Hypothalamus (tissue), 51 donors: ENCODE measurements around the gene ODF2L.

Source experiments
- DNase-seq, 51 donors: peaks; one replicate each; lab custom pipeline; 2025; lab: John Stamatoyannopoulos, UW

The ODF2L gene

DNA sequence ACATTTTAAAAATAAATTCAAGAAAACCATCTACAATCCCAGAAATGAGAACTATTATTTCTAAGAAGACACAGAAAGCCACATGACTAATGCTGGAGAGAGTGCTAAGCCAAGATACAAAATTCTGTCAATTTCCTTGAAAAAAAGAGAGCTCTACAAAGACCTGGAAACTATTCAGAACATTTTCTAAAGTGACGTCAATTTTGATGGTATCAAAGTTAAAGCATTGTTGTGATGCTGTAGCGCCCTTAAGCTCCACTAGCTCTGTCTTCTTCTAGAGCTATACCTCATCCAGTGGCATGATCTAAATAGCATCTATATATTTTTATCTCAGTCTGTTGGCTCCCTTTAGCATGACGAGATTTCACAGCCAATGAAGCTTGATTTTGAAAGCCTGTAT, 73.9 kb downstream of the ODF2L start:
- no peak for DNase-seq

DNA sequence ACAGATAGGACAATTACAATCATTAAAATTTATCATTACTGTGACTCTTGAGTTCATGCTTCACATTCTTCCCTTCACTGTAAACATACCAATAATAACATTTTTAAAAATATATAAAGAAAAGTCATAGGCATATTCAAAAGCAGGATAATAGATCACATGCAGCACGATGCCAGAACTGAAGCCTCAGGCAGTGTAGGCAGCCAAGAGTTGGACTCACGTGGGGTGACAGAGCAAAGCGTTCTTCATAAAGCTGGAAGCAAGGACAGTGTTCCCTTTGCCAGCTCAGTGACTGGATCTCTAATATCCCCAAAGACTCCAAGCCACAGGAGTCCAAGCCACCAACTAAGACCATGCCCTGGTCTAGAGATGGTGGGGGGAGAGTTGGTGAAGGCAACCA, 77.7 kb downstream of the ODF2L start:
- no peak for DNase-seq

DNA sequence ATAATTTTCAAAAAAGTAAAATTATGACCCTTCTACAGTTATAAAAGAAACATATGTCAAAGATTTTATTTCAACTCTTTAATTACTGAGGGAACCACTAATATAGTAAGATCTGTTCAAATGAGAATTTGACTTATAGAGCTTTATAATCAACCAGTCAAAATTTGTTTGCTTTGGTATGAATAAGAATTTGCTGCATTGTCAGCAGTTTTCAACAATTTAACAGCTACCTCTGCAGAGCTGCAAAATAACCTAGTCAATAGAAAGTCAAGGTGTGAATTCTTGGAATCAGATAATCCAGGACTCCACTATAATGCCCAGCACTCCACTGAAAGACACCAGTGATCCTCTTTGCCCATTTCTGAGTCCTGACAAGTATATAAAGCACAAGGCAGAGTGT, 78.2 kb downstream of the ODF2L start:
- DNase-seq = no peak

DNA sequence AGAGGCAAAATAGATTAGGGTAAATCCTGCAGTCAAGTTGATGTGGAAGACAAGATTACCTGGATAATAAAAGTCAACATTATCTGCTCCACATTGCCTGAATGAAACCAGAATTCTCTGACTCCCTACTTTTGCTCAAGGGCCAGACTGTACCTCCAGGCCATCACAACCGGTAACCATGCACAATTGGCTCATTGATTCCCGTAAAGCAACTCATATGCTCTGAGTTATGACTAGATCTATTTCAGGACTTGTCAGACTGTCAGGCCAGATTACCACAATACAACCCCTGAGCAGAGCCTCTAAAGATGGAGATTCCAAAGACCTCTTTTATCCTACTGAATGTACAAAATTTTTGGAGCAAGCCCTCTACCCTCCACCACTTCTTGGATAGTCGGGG, 90.4 kb downstream of the ODF2L start:
- DNase-seq = no peak

DNA sequence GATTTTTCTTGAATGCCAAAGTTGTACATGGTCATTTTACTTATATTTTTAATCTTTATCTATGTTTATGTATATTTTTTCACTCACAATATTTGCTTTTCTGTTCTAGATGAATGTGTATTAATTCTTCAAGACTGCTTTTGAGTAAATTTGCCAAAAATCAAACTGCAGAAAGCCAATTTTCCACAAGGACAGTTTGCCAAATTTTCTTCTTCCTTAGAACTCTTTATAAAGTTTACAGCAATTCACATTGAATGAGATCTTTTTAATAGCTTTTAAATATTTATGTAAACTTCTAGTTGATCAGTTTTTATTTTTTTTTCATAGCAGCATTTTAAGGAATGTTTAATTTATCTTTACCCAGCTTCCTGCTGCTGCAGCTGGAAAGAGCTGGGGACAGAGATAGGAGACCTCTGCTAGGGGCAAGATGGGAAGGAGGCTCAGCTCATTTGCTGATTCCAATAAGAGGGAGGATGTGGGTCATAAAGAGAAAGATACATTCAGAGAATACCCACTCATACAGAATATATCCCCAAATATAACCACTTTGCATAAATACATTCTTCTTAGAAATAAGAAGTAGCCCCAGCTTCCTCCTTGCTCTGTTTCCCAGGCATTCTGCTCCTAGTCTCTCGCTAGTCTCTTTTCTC, 93.0 kb downstream of the ODF2L start:
- DNase-seq = no peak
